ENCODE results near the gene MALT1.

- no peak for TF ChIP-seq CTCF (IDR thresholded peaks at IDR 0.05)
- TF ChIP-seq POLR2A (IDR thresholded peaks at IDR 0.05) = no peak
These were observed 50.4 kb downstream of the MALT1 start for GRCh38 chr18:58721566-58722239.
